Psoas muscle (tissue), 8 donors: Measurements from ENCODE around the gene IL16. TPM values are rescaled to one million over a fixed set of nuclear protein-coding genes. Genes with fewer than 3 reads are reported as not detected.

ENCODE experiments used
- ATAC-seq, 4 donors: fragments of 200-7000 bp; cut with Tn5 transposase; one replicate each; pipeline ENCODE4 v1.9.1; 2020; ENCODE audit warnings: moderate library complexity in 3 of 4, mild to moderate bottlenecking in 2 of 4
- DNase-seq, 2 donors: peaks; one replicate each; pipeline ENCODE4 v3.0.0-alpha.2; 2020
- H3K27ac ChIP-seq: fragments of 200-600 bp; one replicate; pipeline ENCODE4 v1.8.0; 2022
- H3K27me3 ChIP-seq, 3 donors: fragments of 200-600 bp in 1 of 3; one replicate each; pipeline versions ENCODE4 v1.6.1 to v1.8.0; 2013 to 2022; ENCODE audit warnings: low read length in 2 of 3, mild to moderate bottlenecking in 2 of 3, moderate library complexity in 1 of 3; ENCODE audit not compliant: insufficient read depth in 3 of 3
- H3K36me3 ChIP-seq, 2 donors: fragments of 200-600 bp in 1 of 2; one replicate each; pipeline versions ENCODE4 v1.6.1 to v1.8.0; 2013 to 2022; ENCODE audit warnings: low read depth in 1 of 2, mild to moderate bottlenecking in 1 of 2, moderate library complexity in 1 of 2; ENCODE audit not compliant: insufficient read depth in 1 of 2
- H3K4me1 ChIP-seq: fragments of 200-600 bp; one replicate; pipeline ENCODE4 v1.8.0; 2022
- H3K4me3 ChIP-seq: fragments of 200-600 bp; one replicate; pipeline ENCODE4 v1.8.0; 2022; ENCODE audit warnings: mild to moderate bottlenecking
- H3K9me3 ChIP-seq: fragments of 200-600 bp; one replicate; pipeline ENCODE4 v1.8.0; 2022
- CTCF ChIP-seq: fragments of 200-600 bp; IDR thresholded peaks from one replicate; pipeline ENCODE4 v1.8.0; 2022; ENCODE audit warnings: antibody characterized with exemption
- WGBS, 3 donors: extraction: QIAGEN DNeasy Blood & Tissue Kit; methylation state at CpG; one replicate each; pipeline versions ENCODE4 v1.1.6 to v1.1.7; 2013; 5-methylcytosine and 5-hydroxymethylcytosine counted together
- intact Hi-C, 2 donors: fragments of 100-400 bp; cut with DNase I; formaldehyde crosslinking; loops; one replicate each; pipeline versions ENCODE4 v1.11.0 to v1.14.2; 2022
- polyA plus RNA-seq, 3 donors: library from polyadenylated mRNA; stranded (reverse); fragments of 200-250 nt; gene quantifications; one replicate each; pipeline ENCODE4 v1.2.3, GENCODE V29; 2013
- total RNA-seq, 4 donors: library from RNA; stranded (reverse); fragmentation: NEBNext Ultra II Directional in 2 of 4; extraction: Animal tissue kit (Norgen Biotek cat#: 25700) in 2 of 4; gene quantifications; one replicate each; pipeline versions ENCODE4 v1.2.1 to v1.2.4, GENCODE V29; 2021 to 2023
- donor health status: healthy with polysubstance abuse.
- donor health status: DM: no; HTN: no; CAD: no; lungs with moderate emphysema.
- donor health status: Bipolar disorder and iron deficiency.
- donor health status: healthy.
- donor health status: DM: yes; HTN: yes; CAD: no.
- donor health status: DM: no; HTN: no; CAD: no.
- donor health status: DM: no; HTN: no; CAD: no.
- donor health status: DM: yes; HTN: yes; CAD: no.

Gene IL16
- total and polyA plus RNA-seq, 7 donors = 1.2 to 5.3 (median 2.4) TPM

- H3K27me3 ChIP-seq = no peaks in the 10 kb centered on the region
- DNase-seq = no peak
- no peak for ATAC-seq
- WGBS, 3 donors = 91 to 95% (median 94%) methylated on average over 4 of the region's 4 CpGs
- no peak overlapping the region for H3K27ac ChIP-seq
- H3K4me1 ChIP-seq = no peaks in the 10 kb centered on the region
- H3K9me3 ChIP-seq = no peaks in the 10 kb centered on the region
- H3K36me3 ChIP-seq = peaks cover 0 to 6% of the 10 kb centered on the region in 2 donors
- intact Hi-C loops = no loop called here
- H3K4me3 ChIP-seq = no peak overlapping the region
- TF ChIP-seq CTCF = no peak
Observed at GRCh38 chr15:81301385-81301784, 104.7 kb downstream of the IL16 start.

- no peak overlapping the region for H3K27ac ChIP-seq
- ATAC-seq (no peak), DNase-seq (no peak)
- 79 to 85% (median 82%) methylated on average over 5 of the region's 5 CpGs for WGBS, 3 donors
- H3K4me1 ChIP-seq = no peaks in the 10 kb centered on the region
- H3K27me3 ChIP-seq = no peaks in the 10 kb centered on the region
- H3K4me3 ChIP-seq = no peak overlapping the region
- no peak for TF ChIP-seq CTCF
- intact Hi-C loops = no loop called here
- peaks cover 0 to 6% of the 10 kb centered on the region in 2 donors for H3K36me3 ChIP-seq
- H3K9me3 ChIP-seq = no peaks in the 10 kb centered on the region
Observed at GRCh38 chr15:81301815-81302399, 105.2 kb downstream of the IL16 start.

DNA sequence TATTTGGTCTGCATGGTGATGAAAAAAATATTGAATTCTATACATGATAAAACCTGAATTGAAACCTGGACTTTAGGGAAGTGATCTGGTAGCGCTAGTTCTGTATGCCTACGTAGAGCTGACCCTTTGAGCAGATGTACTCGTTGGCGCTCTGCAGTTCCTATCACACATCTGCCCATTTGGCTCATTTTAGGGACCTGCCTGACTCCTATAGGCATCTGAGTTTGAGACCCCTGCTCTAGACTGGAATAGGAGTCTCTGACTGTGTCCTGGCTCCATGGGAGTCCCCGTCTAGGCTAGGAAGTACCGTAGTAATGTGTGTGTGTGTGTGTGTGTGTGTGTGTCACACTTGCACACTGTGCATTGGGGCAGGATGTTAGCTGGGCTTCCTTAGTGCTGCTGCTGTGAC is 106.0 kb downstream of the IL16 start:
- no peak for ATAC-seq
- H3K27me3 ChIP-seq = no peaks in the 10 kb centered on the region
- H3K36me3 ChIP-seq = peaks cover 0 to 6% of the 10 kb centered on the region in 2 donors
- no peak for DNase-seq
- no peaks in the 10 kb centered on the region for H3K9me3 ChIP-seq
- no peak overlapping the region for H3K27ac ChIP-seq
- intact Hi-C loops = no loop called here
- no peaks in the 10 kb centered on the region for H3K4me1 ChIP-seq
- no peak for TF ChIP-seq CTCF
- WGBS, 3 donors = 74 to 78% (median 77%) methylated on average over 6 of the region's 6 CpGs
- H3K4me3 ChIP-seq = no peak overlapping the region

GRCh38 chr15:81303244-81304225 is 106.9 kb downstream of the IL16 start:
- H3K27me3 ChIP-seq = no peaks in the 10 kb centered on the region
- ATAC-seq (no peak), DNase-seq (no peak)
- H3K4me1 ChIP-seq = no peaks in the 10 kb centered on the region
- H3K9me3 ChIP-seq = no peaks in the 10 kb centered on the region
- H3K4me3 ChIP-seq = no peak overlapping the region
- TF ChIP-seq CTCF = no peak
- 77 to 78% (median 78%) methylated on average over 9 of the region's 9 CpGs for WGBS, 3 donors
- no peak overlapping the region for H3K27ac ChIP-seq
- intact Hi-C loops = no loop called here
- H3K36me3 ChIP-seq = peaks cover 0 to 6% of the 10 kb centered on the region in 2 donors
